Astrocyte (in vitro differentiated cells and primary cell): Measurements from ENCODE around the gene JMJD8. TPM values are rescaled to one million over a fixed set of nuclear protein-coding genes. Genes with fewer than 3 reads are reported as not detected.

Experiments used
- DNase-seq: peaks from one replicate; pipeline ENCODE4 v3.0.0-alpha.2; 2010; ENCODE audit warnings: low read depth
- FAIRE-seq: peaks from 2 replicates; lab custom pipeline; 2011; peaks lifted over from hg19 to GRCh38; lab: Jason Lieb, UNC
- H2AFZ ChIP-seq: 2 replicates; pipeline ENCODE4 v1.6.0; 2012; ENCODE audit warnings: low read depth, low read length, inconsistent platforms
- H3K27ac ChIP-seq: 2 replicates; pipeline ENCODE4 v1.5.1; 2011; ENCODE audit warnings: low read depth, low read length, inconsistent platforms
- H3K27me3 ChIP-seq: 2 replicates; pipeline ENCODE4 v1.6.0; 2011; ENCODE audit warnings: low read length, inconsistent platforms; ENCODE audit not compliant: insufficient read depth
- H3K36me3 ChIP-seq: 2 replicates; pipeline ENCODE4 v1.5.1; 2011; ENCODE audit warnings: low read length, inconsistent platforms; ENCODE audit not compliant: insufficient read depth
- H3K4me1 ChIP-seq: 2 replicates; pipeline ENCODE4 v1.5.1; 2011; ENCODE audit warnings: low read length, inconsistent platforms; ENCODE audit not compliant: insufficient read depth
- H3K4me2 ChIP-seq: 2 replicates; pipeline ENCODE4 v1.6.0; 2012; ENCODE audit warnings: low read length, inconsistent platforms
- H3K4me3 ChIP-seq: 2 replicates; pipeline ENCODE4 v1.5.1; 2011; ENCODE audit warnings: low read depth, mild to moderate bottlenecking, low read length, inconsistent platforms; ENCODE audit not compliant: insufficient read depth
- H3K79me2 ChIP-seq: 2 replicates; pipeline ENCODE4 v1.6.0; 2012; ENCODE audit warnings: mild to moderate bottlenecking, low read length, inconsistent platforms; ENCODE audit not compliant: insufficient read depth
- H3K9ac ChIP-seq: 2 replicates; pipeline ENCODE4 v1.6.0; 2012; ENCODE audit warnings: mild to moderate bottlenecking, low read length, inconsistent platforms
- H3K9me3 ChIP-seq: 2 replicates; pipeline ENCODE4 v1.5.1; 2012; ENCODE audit warnings: low read depth, mild to moderate bottlenecking, low read length, inconsistent platforms; ENCODE audit not compliant: insufficient read depth
- H4K20me1 ChIP-seq: 2 replicates; pipeline ENCODE4 v1.6.0; 2012; ENCODE audit warnings: low read length, inconsistent platforms; ENCODE audit not compliant: insufficient read depth
- H3K27ac Mint-ChIP-seq: one replicate; pipeline ENCODE4 v1.8.0; 2021; ENCODE audit warnings: mild to moderate bottlenecking, mixed read lengths; ENCODE audit not compliant: unreplicated experiment
- H3K27me3 Mint-ChIP-seq: one replicate; pipeline ENCODE4 v1.8.0; 2021; ENCODE audit warnings: low read depth, mixed read lengths; ENCODE audit not compliant: unreplicated experiment
- H3K36me3 Mint-ChIP-seq: one replicate; pipeline ENCODE4 v1.8.0; 2021; ENCODE audit warnings: low read depth, mixed read lengths; ENCODE audit not compliant: unreplicated experiment
- H3K4me1 Mint-ChIP-seq: one replicate; pipeline ENCODE4 v1.8.0; 2021; ENCODE audit warnings: low read depth, mixed read lengths; ENCODE audit not compliant: unreplicated experiment
- H3K4me3 Mint-ChIP-seq: one replicate; pipeline ENCODE4 v1.8.0; 2021; ENCODE audit warnings: mild to moderate bottlenecking, moderate library complexity, mixed read lengths; ENCODE audit not compliant: unreplicated experiment
- H3K9me3 Mint-ChIP-seq: one replicate; pipeline ENCODE4 v1.8.0; 2021; ENCODE audit warnings: mild to moderate bottlenecking, mixed read lengths; ENCODE audit not compliant: unreplicated experiment
- EZH2 ChIP-seq: IDR thresholded peaks from 2 replicates; pipeline ENCODE4 v1.6.1; 2012; ENCODE audit warnings: mild to moderate bottlenecking, low read length, inconsistent platforms; ENCODE audit not compliant: insufficient read depth
- total RNA-seq: library from RNA; stranded (reverse); gene quantifications from 2 replicates; pipeline ENCODE4 v1.2.1, GENCODE V29; 2021
- TF ChIP-seq, protein P1 (sequence below): IDR thresholded peaks from 2 replicates; pipeline ENCODE4 v1.5.1; 2011; ENCODE audit warnings: low read depth, mild to moderate bottlenecking, inconsistent platforms, low read length, moderate library complexity; ENCODE audit not compliant: insufficient read depth

JMJD8 gene
- total RNA-seq, 1 donor from 2014 or later = 26.8 TPM

DNA sequence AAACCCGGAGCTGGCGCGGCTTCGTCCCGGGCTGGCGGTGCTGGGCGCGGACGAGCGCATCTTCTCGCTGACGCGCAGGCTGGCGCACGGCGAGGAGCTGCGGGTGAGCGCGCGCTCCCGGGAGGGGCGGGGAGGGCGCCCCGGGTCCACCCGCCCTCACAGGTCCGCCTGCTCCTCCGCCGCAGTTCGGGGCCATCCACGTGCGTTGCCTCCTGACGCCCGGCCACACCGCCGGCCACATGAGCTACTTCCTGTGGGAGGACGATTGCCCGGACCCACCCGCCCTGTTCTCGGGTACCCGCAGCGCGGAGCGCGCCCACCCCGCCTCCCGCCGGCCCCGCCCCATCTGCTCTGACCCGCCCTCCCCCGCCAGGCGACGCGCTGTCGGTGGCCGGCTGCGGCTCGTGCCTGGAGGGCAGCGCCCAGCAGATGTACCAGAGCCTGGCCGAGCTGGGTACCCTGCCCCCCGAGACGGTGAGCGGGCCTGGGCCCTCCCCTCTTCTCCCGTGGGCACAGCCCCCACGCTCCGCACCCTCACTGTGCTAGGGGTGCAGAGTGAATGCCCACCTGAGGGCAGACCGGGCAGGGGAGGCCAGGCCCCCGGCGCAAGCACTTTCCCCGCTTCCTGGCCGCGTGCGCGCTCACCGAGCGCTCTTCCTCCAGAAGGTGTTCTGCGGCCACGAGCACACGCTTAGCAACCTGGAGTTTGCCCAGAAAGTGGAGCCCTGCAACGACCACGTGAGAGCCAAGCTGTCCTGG, 44.2 kb upstream of the JMJD8 start:
- Histone ChIP-seq H3K9me3 (no peaks in the 10 kb centered on the region), H3K27me3 (no peaks in the 10 kb centered on the region), H3K79me2 (no peaks in the 10 kb centered on the region), H3K36me3 (no peaks in the 10 kb centered on the region), H3K4me2 (peak overlapping the region; percentile 94), H3K9ac (peak overlapping the region; percentile 35), H3K27ac (no peak overlapping the region), H4K20me1 (peaks cover 3% of the 10 kb centered on the region), H2AFZ (peak overlapping the region; percentile 47), H3K4me3 (peak overlapping the region; percentile 28), H3K4me1 (peaks cover 12% of the 10 kb centered on the region)
- Mint-ChIP-seq H3K27ac (no peak overlapping the region), H3K36me3 (peaks cover 5% of the 10 kb centered on the region), H3K9me3 (no peaks in the 10 kb centered on the region), H3K4me3 (peak overlapping the region; percentile 57), H3K4me1 (no peaks in the 10 kb centered on the region), H3K27me3 (no peaks in the 10 kb centered on the region)
- TF ChIP-seq EZH2 = no peak
- DNase-seq (peak; percentile 63), FAIRE-seq (no peak)

DNA sequence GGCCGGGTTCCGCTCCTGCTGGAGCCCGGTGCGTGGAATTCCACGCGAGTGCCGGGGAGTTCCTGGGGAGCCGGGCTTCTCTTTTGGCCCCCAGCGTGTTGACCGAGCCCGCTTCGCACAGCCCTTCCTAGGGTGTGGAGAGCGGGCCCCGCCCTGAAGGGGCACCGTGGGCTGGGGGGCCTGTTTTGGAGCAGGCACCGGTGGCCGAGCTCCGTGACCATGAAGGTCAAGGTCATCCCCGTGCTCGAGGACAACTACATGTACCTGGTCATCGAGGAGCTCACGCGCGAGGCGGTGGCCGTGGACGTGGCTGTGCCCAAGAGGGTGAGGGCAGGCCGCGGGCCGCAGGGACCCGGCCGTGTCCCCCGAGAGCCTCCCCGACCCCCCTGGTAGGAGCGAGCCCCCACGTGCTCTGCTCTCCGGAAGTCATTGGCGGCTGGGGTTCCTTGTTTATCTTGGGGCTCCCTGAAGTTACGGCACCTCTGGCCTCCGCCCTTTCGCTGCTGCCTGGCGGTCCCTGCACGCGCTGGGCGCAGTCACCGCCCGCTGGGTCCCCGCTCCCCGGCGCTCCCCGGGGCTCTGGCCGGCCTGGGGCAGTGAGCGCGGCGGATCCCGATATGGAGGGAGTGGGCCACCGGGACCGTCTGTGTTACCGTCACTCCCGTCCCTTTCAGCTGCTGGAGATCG, 43.3 kb upstream of the JMJD8 start:
- peaks cover 8% of the 10 kb centered on the region for H4K20me1 ChIP-seq
- H3K36me3 ChIP-seq = no peaks in the 10 kb centered on the region
- H3K4me1 ChIP-seq = peaks cover 12% of the 10 kb centered on the region
- no peaks in the 10 kb centered on the region for H3K9me3 Mint-ChIP-seq
- no peak for FAIRE-seq
- no peak overlapping the region for H3K27ac Mint-ChIP-seq
- peak overlapping the region; percentile 61 for H3K4me3 ChIP-seq
- TF ChIP-seq, protein P1, sequence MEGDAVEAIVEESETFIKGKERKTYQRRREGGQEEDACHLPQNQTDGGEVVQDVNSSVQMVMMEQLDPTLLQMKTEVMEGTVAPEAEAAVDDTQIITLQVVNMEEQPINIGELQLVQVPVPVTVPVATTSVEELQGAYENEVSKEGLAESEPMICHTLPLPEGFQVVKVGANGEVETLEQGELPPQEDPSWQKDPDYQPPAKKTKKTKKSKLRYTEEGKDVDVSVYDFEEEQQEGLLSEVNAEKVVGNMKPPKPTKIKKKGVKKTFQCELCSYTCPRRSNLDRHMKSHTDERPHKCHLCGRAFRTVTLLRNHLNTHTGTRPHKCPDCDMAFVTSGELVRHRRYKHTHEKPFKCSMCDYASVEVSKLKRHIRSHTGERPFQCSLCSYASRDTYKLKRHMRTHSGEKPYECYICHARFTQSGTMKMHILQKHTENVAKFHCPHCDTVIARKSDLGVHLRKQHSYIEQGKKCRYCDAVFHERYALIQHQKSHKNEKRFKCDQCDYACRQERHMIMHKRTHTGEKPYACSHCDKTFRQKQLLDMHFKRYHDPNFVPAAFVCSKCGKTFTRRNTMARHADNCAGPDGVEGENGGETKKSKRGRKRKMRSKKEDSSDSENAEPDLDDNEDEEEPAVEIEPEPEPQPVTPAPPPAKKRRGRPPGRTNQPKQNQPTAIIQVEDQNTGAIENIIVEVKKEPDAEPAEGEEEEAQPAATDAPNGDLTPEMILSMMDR = no peak
- no peak for TF ChIP-seq EZH2
- no peaks in the 10 kb centered on the region for H3K79me2 ChIP-seq
- no peaks in the 10 kb centered on the region for H3K27me3 ChIP-seq
- peak overlapping the region; percentile 27 for H3K4me3 Mint-ChIP-seq
- no peaks in the 10 kb centered on the region for H3K36me3 Mint-ChIP-seq
- H3K27ac ChIP-seq = no peak overlapping the region
- no peak overlapping the region for H2AFZ ChIP-seq
- H3K27me3 Mint-ChIP-seq = no peaks in the 10 kb centered on the region
- no peak for DNase-seq
- no peaks in the 10 kb centered on the region for H3K9me3 ChIP-seq
- H3K4me1 Mint-ChIP-seq = no peaks in the 10 kb centered on the region
- H3K9ac ChIP-seq = peak overlapping the region; percentile 73
- H3K4me2 ChIP-seq = peak overlapping the region; percentile 94

DNA sequence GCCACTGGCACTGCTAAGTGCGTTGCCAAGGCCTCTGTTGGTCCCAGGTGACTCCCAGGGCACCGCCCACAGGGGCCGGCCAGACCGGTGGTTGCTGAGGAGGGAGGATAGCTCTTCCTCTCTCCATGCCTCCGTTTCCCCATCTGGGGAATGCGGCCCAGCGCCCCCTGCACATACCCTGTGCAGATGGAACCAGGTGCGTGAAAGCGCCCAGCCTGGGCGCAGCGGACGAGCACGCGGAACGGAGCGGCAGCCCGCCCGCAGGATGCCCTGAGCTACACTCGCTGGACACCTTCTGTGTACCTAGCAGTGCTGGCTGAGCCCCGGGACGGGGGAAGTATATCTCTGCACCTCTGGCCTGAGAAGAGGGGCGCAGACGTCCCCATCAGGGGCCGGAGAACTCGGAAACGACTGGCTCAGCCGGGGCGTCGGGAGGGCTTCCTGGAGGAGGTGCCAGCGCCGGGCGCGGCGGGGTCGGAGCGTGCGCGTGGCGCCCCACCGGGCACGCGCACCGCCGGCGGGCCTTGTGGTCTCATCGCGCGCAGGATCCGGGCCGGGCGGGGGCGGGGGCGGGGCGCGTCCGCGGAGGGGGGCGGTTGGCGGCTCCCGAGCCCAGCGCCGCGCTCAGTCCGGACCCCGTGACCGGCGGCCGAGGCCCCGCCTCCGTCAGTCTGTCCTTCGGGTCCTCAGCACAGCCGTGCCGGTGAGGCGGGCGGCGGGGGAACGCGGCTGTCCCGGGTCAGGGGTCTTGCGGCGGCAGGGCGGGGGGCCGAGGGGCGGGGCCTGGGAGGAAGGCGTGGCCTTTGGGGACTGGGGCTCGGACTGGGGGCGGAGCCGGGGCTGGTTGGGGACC, 42.5 kb upstream of the JMJD8 start, which contains the start of the genes CCDC78 and HAGHL:
Gene CCDC78, minus strand, starts transcription at position 6 of the 853 bp plus-strand sequence. CDS start 76 bp downstream, outside the sequence.
Gene HAGHL, plus strand, starts transcription at position 669 of the 853 bp plus-strand sequence. CDS start 404 bp downstream, outside the sequence.
- H3K9me3 Mint-ChIP-seq = no peaks in the 10 kb centered on the region
- Histone ChIP-seq H3K79me2 (no peaks in the 10 kb centered on the region), H3K36me3 (no peaks in the 10 kb centered on the region), H4K20me1 (peaks cover 10% of the 10 kb centered on the region), H3K27ac (no peak within 1 kb of the TSS), H3K4me3 (peak within 1 kb of the TSS; percentile 61), H3K4me2 (peak within 1 kb of the TSS; percentile 94), H2AFZ (peak within 1 kb of the TSS; percentile 26), H3K9ac (peak within 1 kb of the TSS; percentile 73), H3K27me3 (no peaks in the 10 kb centered on the region), H3K4me1 (peaks cover 16% of the 10 kb centered on the region), H3K9me3 (no peaks in the 10 kb centered on the region)
- H3K4me3 Mint-ChIP-seq = peak within 1 kb of the TSS; percentile 69
- TF ChIP-seq, protein P1 = no peak
- no peak for TF ChIP-seq EZH2
- DNase-seq (no peak), FAIRE-seq (no peak)
- H3K4me1 Mint-ChIP-seq = no peaks in the 10 kb centered on the region
- no peaks in the 10 kb centered on the region for H3K27me3 Mint-ChIP-seq
- no peak within 1 kb of the TSS for H3K27ac Mint-ChIP-seq
- no peaks in the 10 kb centered on the region for H3K36me3 Mint-ChIP-seq
